BLaER1 (cell line): ENCODE results near the gene DLEC1.

Source experiments
- H3K27ac ChIP-seq: shearing (Covaris generic); formaldehyde crosslinking; 2 replicates; pipeline ENCODE4 v1.8.1; 2022
- H3K27me3 ChIP-seq: shearing (Covaris generic); formaldehyde crosslinking; 2 replicates; pipeline ENCODE4 v1.8.1; 2022
- H3K36me3 ChIP-seq: shearing (Covaris generic); formaldehyde crosslinking; 2 replicates; pipeline ENCODE4 v1.8.1; 2022
- H3K4me1 ChIP-seq: shearing (Covaris generic); formaldehyde crosslinking; 2 replicates; pipeline ENCODE4 v1.8.1; 2022
- H3K4me2 ChIP-seq: shearing (Covaris generic); formaldehyde crosslinking; 2 replicates; pipeline ENCODE4 v1.8.1; 2022
- H3K4me3 ChIP-seq: shearing (Covaris generic); formaldehyde crosslinking; 2 replicates; pipeline ENCODE4 v1.8.1; 2022
- H3K9ac ChIP-seq: shearing (Covaris generic); formaldehyde crosslinking; 2 replicates; pipeline ENCODE4 v1.8.1; 2022
- H3K9me3 ChIP-seq: shearing (Covaris generic); formaldehyde crosslinking; 2 replicates; pipeline ENCODE4 v1.8.1; 2022
- H4K20me1 ChIP-seq: shearing (Covaris generic); formaldehyde crosslinking; 2 replicates; pipeline ENCODE4 v1.8.1; 2022
- Cebpa-rat ChIP-seq: shearing (Covaris generic); IDR thresholded peaks from 2 replicates; pipeline ENCODE4 v1.8.1; 2022

DLEC1 gene

DNA sequence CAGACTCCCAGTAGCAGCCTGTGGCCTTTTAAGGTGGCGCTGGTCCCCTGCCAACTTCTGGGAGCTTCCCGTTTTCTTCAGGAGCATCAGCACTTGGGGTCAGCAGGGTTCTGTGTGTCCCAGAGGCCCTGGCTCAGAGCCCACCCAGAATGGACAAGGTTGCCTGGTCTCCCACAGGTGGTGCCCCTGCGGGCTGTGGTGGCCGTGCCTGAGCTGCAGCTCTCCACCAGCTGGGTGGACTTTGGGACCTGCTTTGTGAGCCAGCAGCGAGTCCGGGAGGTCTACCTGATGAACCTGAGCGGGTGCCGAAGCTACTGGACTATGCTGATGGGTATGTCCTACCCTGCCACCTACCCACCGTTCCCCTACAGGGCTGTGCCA is 82.4 kb downstream of the DLEC1 start:
- Histone ChIP-seq H4K20me1 (peaks cover 82% of the 10 kb centered on the region), H3K36me3 (peaks cover 91% of the 10 kb centered on the region), H3K4me3 (no peak overlapping the region), H3K4me2 (no peak overlapping the region), H3K27ac (no peak overlapping the region), H3K4me1 (peaks cover 7% of the 10 kb centered on the region), H3K9me3 (no peaks in the 10 kb centered on the region), H3K9ac (no peak overlapping the region), H3K27me3 (no peaks in the 10 kb centered on the region)
- TF ChIP-seq Cebpa-rat = no peak

DNA sequence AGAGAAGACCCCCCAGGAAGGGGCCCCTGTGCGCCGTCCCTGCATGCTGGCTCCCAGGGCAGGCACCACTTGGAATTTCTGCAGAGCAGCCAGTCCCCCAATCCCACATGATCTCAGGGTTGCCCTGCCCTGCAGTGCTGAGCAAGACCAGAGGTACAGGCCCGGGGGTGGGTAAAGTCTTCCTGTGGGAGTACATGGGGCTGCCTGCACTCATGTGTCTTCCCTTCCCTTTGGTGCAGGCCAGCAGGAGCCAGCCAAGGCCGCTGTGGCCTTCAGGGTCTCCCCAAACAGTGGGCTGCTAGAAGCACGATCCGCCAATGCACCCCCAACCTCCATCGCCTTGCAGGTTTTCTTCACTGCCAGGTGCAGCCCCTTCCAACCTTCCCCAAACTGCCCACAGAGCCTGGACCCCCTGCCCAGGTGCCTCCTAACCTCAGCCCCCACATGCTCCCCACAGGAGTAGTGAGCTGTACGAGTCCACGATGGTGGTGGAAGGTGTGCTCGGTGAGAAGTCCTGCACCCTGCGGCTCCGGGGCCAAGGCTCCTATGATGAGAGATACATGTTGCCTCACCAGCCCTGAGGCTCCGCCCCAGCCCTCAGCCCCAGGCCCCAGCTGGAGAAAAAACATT is 82.9 kb downstream of the DLEC1 start:
- no peak for TF ChIP-seq Cebpa-rat
- Histone ChIP-seq H4K20me1 (peaks cover 82% of the 10 kb centered on the region), H3K27me3 (no peaks in the 10 kb centered on the region), H3K9ac (no peak overlapping the region), H3K4me1 (peaks cover 2% of the 10 kb centered on the region), H3K36me3 (peaks cover 96% of the 10 kb centered on the region), H3K27ac (no peak overlapping the region), H3K9me3 (no peaks in the 10 kb centered on the region), H3K4me3 (no peak overlapping the region), H3K4me2 (no peak overlapping the region)

DNA sequence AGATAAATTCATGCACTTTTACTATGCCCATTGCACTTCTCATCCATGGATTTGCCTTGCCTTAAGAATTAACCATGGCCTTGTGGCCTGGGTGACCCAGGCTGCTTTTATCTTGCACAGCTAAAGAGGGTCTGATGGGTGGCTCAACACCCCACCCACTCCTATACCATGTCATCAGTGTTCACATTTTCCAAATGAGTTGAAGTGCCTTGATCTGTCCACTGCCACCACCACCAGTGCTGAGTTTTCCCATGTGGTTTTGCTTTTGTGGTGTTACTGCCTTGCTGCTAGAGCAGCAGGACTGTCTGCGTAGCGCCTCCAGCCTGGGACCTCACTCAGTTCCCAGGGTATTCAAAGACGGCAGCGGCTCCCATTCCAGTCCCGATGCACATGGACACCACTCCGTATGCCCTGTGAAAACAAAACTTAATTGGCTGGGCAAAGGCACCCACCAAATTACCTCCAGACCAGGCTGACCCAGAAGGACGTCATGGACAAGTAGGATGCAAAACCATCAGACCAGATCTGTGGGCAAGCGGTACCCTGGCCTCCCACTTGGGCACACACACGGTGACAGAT is 83.8 kb downstream of the DLEC1 start:
- peaks cover 82% of the 10 kb centered on the region for H4K20me1 ChIP-seq
- TF ChIP-seq Cebpa-rat = no peak
- no peaks in the 10 kb centered on the region for H3K9me3 ChIP-seq
- H3K27me3 ChIP-seq = no peaks in the 10 kb centered on the region
- peaks cover 99% of the 10 kb centered on the region for H3K36me3 ChIP-seq
- no peak overlapping the region for H3K9ac ChIP-seq
- H3K27ac ChIP-seq = no peak overlapping the region
- H3K4me2 ChIP-seq = no peak overlapping the region
- no peak overlapping the region for H3K4me3 ChIP-seq
- no peaks in the 10 kb centered on the region for H3K4me1 ChIP-seq

DNA sequence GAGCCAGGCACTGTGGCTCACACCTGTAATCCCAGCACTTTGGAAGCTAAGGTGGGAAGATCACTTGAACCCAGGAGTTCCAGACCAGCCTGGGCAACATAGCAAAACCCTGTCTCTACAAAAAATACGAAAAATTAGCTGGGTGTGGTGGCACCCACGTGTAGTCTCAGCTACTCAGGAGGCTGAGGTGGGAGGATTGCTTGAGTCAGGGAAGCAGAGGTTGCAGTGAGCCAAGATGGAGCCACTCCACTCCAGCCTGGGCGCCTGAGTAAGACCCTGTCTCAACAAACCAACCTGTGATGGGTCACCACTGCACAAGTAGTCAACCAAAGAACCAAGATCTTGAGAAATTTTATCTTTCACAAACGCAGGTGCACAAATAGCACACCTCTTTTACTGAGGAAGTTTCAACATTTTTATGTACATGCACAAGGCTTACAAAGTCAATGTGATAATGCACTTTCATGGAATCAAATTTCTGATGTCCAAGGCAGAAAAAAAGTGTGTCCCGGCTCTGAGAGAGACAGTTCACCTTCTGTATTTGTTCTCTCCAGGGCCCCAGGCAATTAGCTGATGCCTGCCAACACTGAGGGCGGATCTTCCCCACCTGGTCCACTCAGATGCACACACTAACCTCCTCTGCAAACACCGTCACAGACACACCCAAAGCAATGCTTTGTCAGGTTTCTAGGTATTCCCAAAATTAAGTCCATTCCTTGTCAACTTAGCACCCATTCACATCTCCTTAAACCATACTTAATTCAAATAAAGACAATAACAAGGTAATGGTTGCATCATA is 85.5 kb downstream of the DLEC1 start:
- Histone ChIP-seq H3K4me1 (no peaks in the 10 kb centered on the region; the same call in 1 of the 2 replicates), H4K20me1 (peaks cover 87% of the 10 kb centered on the region)
- TF ChIP-seq Cebpa-rat = no peak

DNA sequence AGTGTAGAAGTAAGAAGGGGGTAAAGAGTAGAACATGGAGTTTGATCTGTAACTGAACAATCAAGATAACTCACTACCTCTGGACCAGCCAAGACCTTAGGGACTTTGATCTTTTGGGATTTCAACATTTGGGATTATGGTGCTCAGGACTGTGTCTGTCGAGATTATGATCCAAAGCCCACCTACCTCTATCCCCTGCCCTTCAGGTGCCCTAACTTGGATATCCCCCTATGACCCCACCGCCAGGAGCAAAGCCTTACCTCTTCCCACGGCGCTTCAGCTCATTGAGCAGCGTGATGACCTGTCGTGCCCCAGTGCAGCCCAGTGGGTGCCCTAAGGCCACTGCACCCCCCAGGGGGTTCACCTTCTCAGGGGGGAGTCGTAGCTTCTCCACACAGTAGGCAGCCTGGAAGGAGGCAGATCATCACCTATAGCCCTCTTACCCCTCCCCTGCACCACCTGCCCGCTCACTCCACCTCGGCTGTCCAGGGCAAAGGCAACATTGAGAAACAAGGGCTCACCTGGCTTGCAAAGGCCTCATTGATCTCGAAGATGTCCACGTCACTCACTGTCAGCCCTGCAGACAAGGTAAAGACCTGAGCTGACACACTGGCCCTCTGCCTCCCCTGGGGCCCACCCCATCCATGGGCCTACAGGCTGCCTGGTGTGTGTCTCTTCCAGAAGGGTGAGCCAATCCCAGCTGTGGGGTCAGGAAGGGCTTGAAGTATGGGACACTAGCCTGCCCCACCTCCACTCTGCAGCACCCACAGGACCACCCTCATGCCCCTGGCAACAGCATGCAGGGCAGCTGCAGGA is 86.5 kb downstream of the DLEC1 start:
- H3K4me1 ChIP-seq = peaks cover 10% of the 10 kb centered on the region
- no peak overlapping the region for H3K4me2 ChIP-seq
- H3K36me3 ChIP-seq = peaks cover 99% of the 10 kb centered on the region
- no peak overlapping the region for H3K4me3 ChIP-seq
- no peaks in the 10 kb centered on the region for H3K27me3 ChIP-seq
- peaks cover 97% of the 10 kb centered on the region for H4K20me1 ChIP-seq
- no peak overlapping the region for H3K27ac ChIP-seq
- no peaks in the 10 kb centered on the region for H3K9me3 ChIP-seq
- TF ChIP-seq Cebpa-rat = no peak
- no peak overlapping the region for H3K9ac ChIP-seq

More for the DNA sequence above, 85.5 kb downstream of the DLEC1 start:
- Histone ChIP-seq H3K4me3 (no peak overlapping the region), H3K36me3 (peaks cover 99% of the 10 kb centered on the region), H3K27me3 (no peaks in the 10 kb centered on the region), H3K4me2 (no peak overlapping the region), H3K27ac (no peak overlapping the region), H3K9ac (no peak overlapping the region), H3K9me3 (no peaks in the 10 kb centered on the region)

DNA sequence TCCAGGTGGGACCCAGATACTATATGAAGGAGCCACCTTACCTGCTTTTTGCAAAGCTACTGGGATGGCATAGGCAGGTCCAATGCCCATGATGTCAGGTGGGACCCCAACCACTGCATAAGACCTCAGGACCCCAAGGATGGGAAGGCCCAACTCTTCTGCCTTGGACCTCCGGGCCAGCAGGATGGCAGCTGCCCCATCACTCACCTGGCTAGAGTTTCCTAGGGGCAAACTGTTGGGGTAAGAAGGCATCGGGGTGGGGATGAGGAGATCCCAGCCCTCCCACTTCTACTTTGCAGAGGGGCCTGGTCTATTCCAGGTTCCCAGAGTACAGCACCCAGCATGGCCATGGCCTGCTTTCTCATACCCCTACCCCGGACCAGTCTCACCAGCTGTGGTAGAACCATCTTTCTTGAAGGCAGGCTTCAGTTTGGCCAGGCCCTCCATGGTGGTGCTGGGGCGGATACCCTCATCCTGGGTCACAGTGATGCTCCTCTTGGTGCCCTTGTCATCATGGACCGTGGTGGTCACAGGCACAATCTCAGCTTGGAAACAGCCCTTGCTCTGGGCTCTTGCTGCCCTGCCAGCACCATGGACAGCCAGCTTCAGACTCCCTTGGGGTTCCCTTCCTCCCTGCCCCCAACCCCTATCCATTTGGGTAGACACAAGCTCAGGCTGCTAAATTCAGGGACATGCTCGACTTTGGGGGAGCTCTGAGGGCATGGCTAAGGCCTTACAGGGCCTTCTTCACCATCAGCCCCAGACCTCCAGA is 87.3 kb downstream of the DLEC1 start:
- H3K4me1 ChIP-seq = peaks cover 15% of the 10 kb centered on the region
- TF ChIP-seq Cebpa-rat = no peak
- peaks cover 99% of the 10 kb centered on the region for H4K20me1 ChIP-seq

DNA sequence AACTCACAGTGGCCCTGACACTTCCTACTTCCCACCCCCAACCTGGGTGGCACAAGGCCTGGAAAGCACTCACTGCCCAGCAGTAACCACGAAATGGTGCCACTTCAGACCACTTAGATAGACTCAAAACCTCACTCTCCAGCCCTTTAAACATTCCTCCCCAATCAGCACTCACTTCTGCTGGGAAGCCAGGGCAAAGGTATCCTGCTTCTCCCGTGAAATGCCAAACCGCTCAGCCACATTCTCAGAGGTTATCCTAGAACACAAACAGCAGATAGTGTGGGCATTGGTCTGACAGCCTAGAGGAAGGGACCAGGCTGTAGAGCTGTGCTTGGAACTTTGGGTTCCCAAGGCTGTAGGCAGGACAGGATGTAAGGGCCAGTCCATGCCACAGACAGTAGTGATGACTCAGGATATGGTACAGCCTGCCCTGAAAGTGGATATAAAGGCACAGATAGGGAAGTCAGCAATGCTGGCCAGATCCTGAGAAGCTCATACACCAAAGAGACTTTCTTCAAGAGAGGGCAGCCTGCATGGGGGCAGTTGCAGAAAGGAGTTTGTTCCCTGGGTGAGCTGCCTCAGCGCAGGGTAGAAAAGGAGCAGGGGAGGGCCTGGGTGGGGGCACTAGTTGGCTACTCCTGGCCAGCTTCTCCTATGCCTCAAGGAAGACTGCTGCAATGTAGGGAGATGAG is 88.7 kb downstream of the DLEC1 start:
- H3K4me3 ChIP-seq = no peak overlapping the region
- no peak overlapping the region for H3K27ac ChIP-seq
- peaks cover 19% of the 10 kb centered on the region for H3K4me1 ChIP-seq
- no peak for TF ChIP-seq Cebpa-rat
- H3K9ac ChIP-seq = no peak overlapping the region
- H3K4me2 ChIP-seq = no peak overlapping the region
- H3K9me3 ChIP-seq = no peaks in the 10 kb centered on the region
- peaks cover 99% of the 10 kb centered on the region for H4K20me1 ChIP-seq
- peaks cover 99% of the 10 kb centered on the region for H3K36me3 ChIP-seq
- no peaks in the 10 kb centered on the region for H3K27me3 ChIP-seq

More for the DNA sequence above, 87.3 kb downstream of the DLEC1 start:
- peaks cover 99% of the 10 kb centered on the region for H3K36me3 ChIP-seq
- H3K27me3 ChIP-seq = no peaks in the 10 kb centered on the region
- H3K4me2 ChIP-seq = no peak overlapping the region
- H3K9ac ChIP-seq = no peak overlapping the region
- no peaks in the 10 kb centered on the region for H3K9me3 ChIP-seq
- no peak overlapping the region for H3K4me3 ChIP-seq
- no peak overlapping the region for H3K27ac ChIP-seq

DNA sequence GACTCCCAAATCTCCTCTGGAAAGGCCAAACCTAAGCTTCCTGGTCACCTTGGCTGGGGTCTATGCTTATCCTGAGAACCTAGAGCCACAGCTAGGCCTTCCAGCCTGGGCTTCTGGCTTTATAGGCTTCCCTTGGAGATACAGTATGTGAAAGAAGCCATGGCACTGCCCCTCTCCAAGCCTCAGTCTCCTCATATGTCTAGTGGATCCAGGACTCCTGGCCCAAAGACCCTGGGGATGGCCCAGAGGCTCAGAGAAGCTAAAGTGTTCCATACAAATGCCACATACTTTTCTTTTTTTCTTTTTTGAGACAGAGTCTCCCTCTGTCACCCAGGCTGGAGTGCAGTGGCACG is 89.3 kb downstream of the DLEC1 start:
- Histone ChIP-seq H3K27ac (no peak overlapping the region), H3K4me2 (no peak overlapping the region), H3K4me3 (no peak overlapping the region), H3K36me3 (peaks cover 99% of the 10 kb centered on the region), H3K9me3 (no peaks in the 10 kb centered on the region), H3K4me1 (peaks cover 23% of the 10 kb centered on the region), H3K27me3 (no peaks in the 10 kb centered on the region), H4K20me1 (peaks cover 99% of the 10 kb centered on the region), H3K9ac (no peak overlapping the region)
- no peak for TF ChIP-seq Cebpa-rat

DNA sequence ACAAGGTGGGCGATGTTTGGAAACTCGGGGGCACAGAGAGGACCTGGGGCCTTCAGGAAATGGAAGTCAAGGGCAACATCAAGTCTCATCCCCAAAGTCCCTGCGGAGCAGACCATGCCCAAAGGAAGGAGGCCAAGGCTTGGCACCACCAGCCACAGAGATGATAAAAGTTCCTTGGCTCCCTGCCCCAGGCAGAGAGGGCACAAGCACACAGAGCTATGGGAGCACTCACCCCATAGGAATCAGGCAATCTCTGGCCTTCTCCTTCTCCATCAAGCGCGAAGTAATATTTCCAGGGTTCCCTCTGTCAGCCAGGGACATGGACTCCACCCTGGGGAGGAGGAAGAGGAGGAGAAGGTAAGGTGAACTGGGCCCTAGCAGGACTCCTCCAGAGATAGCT is 90.0 kb downstream of the DLEC1 start:
- no peak overlapping the region for H3K4me2 ChIP-seq
- H3K9ac ChIP-seq = no peak overlapping the region
- H4K20me1 ChIP-seq = peaks cover 99% of the 10 kb centered on the region
- H3K36me3 ChIP-seq = peaks cover 100% of the 10 kb centered on the region
- no peaks in the 10 kb centered on the region for H3K27me3 ChIP-seq
- H3K4me1 ChIP-seq = peaks cover 23% of the 10 kb centered on the region
- TF ChIP-seq Cebpa-rat = no peak
- no peak overlapping the region for H3K27ac ChIP-seq
- no peaks in the 10 kb centered on the region for H3K9me3 ChIP-seq
- no peak overlapping the region for H3K4me3 ChIP-seq
